Measurements from ENCODE around the gene DCAF7.

GRCh38 chr17:63592797-63593196 is 42.5 kb downstream of the DCAF7 start:
- TF ChIP-seq CTCF (IDR thresholded peaks at IDR 0.05) (no peak), POLR2A (IDR thresholded peaks at IDR 0.05) (no peak), POLR2AphosphoS5 (IDR thresholded peaks at IDR 0.05) (no peak), EP300 (IDR thresholded peaks at IDR 0.05) (no peak)
